Gastrocnemius medialis (tissue), 4 donors: ENCODE data around the gene ZNF281. TPM values are rescaled to one million over a fixed set of nuclear protein-coding genes. Genes with fewer than 3 reads are reported as not detected.

Source experiments
- ATAC-seq, 2 donors: fragments of 150-250 bp; one replicate each; pipeline ENCODE4 v1.9.1; 2016
- DNase-seq, 2 donors: peaks; one replicate each; pipeline ENCODE4 v3.0.0-alpha.2; 2019
- H3K27ac ChIP-seq, 4 donors: fragments of 200-600 bp; sonication (generic); 1 replicate in 1 of 4; 2 replicates in 3 of 4; pipeline ENCODE4 v1.5.1; 2016 to 2018; ENCODE audit warnings: mild to moderate bottlenecking in 2 of 4, moderate library complexity in 1 of 4
- H3K27me3 ChIP-seq, 3 donors: fragments of 200-600 bp; sonication (generic) in 2 of 3; 1 replicate in 1 of 3; 2 replicates in 2 of 3; pipeline versions ENCODE4 v1.5.1 to v1.6.0; 2016 to 2019; ENCODE audit warnings: mild to moderate bottlenecking in 1 of 3, moderate library complexity in 1 of 3
- H3K36me3 ChIP-seq, 2 donors: fragments of 200-600 bp; sonication (generic) in 1 of 2; one replicate each; pipeline ENCODE4 v1.5.1; 2017 to 2018
- H3K4me1 ChIP-seq, 2 donors: fragments of 200-600 bp; sonication (generic) in 1 of 2; one replicate each; pipeline ENCODE4 v1.5.1; 2016 to 2017; ENCODE audit warnings: mild to moderate bottlenecking in 2 of 2
- H3K4me3 ChIP-seq, 4 donors: fragments of 200-600 bp; sonication (generic) in 3 of 4; 1 replicate in 1 of 4; 2 replicates in 3 of 4; pipeline ENCODE4 v1.5.1; 2016 to 2019; ENCODE audit warnings: mild to moderate bottlenecking in 2 of 4
- H3K9me3 ChIP-seq, 3 donors: fragments of 200-600 bp; sonication (generic) in 2 of 3; 1 replicate in 1 of 3; 2 replicates in 2 of 3; pipeline ENCODE4 v1.5.1; 2016 to 2019
- CTCF ChIP-seq, 5 experiments: fragments of 450-650 bp in 3 of 5; fragments of 200-600 bp in 2 of 5; sonication (generic) in 2 of 5; IDR thresholded peaks in 4 of 5; conservative IDR thresholded peaks in 1 of 5; 1 replicate in 4 of 5; 2 replicates in 1 of 5; pipeline ENCODE4 v1.5.1; 2016 to 2019; ENCODE audit warnings: antibody characterized with exemption in 5 of 5, mild to moderate bottlenecking in 3 of 5, moderate library complexity in 3 of 5
- POLR2A ChIP-seq, 2 donors: fragments of 450-650 bp; IDR thresholded peaks; one replicate each; pipeline ENCODE4 v1.6.1; 2017; ENCODE audit warnings: antibody characterized with exemption in 2 of 2, mild to moderate bottlenecking in 2 of 2, moderate library complexity in 2 of 2
- in situ Hi-C, 4 donors: fragments of 200-750 bp; cut with MboI; loops; one replicate each; pipeline versions ENCODE4 v1.15.0 to v1.8.0; 2017; ENCODE audit warnings: low sequenced_read_pairs in 4 of 4
- intact Hi-C: fragments of 100-400 bp; cut with DNase I; formaldehyde crosslinking; loops from one replicate; pipeline ENCODE4 v1.15.1; 2023; ENCODE audit warnings: low total_unique reads
- total RNA-seq, 4 donors: library from RNA; depleted of rRNA; stranded (reverse); fragments of >200 nt; gene quantifications; one replicate each; pipeline versions ENCODE4 v1.1.0 to v1.2.3, GENCODE V29; 2016

ZNF281 gene
- total RNA-seq, 4 donors from 2014 or later: 4.9 to 12.4 (median 9.8) TPM

- intact Hi-C loops (no loop called here), in situ Hi-C loops (no loop called here)
- TF ChIP-seq POLR2A (IDR thresholded peaks at IDR 0.05) (no peak), CTCF (IDR thresholded peaks at IDR 0.05 in 4 of 5, conservative IDR thresholded peaks at IDR 0.05 in 1 of 5) (no peak)
- Histone ChIP-seq H3K4me1 (no peaks in the 10 kb centered on the region), H3K27ac (no peak overlapping the region), H3K9me3 (no peaks in the 10 kb centered on the region), H3K4me3 (no peak overlapping the region), H3K36me3 (no peaks in the 10 kb centered on the region), H3K27me3 (no peaks in the 10 kb centered on the region)
- DNase-seq (no peak), ATAC-seq (no peak)
Measured at GRCh38 chr1:200453553-200453905, 43.7 kb upstream of the ZNF281 start.

- Histone ChIP-seq H3K36me3 (no peaks in the 10 kb centered on the region), H3K9me3 (no peaks in the 10 kb centered on the region), H3K4me1 (no peaks in the 10 kb centered on the region), H3K4me3 (no peak overlapping the region), H3K27ac (no peak overlapping the region), H3K27me3 (no peaks in the 10 kb centered on the region)
- in situ Hi-C loops: no loop called here
- ATAC-seq: no peak
- DNase-seq: no peak
- intact Hi-C loops: no loop called here
- TF ChIP-seq POLR2A (IDR thresholded peaks at IDR 0.05) (no peak), CTCF (IDR thresholded peaks at IDR 0.05 in 4 of 5, conservative IDR thresholded peaks at IDR 0.05 in 1 of 5) (no peak)
Measured at GRCh38 chr1:200452850-200453552, 43.2 kb upstream of the ZNF281 start.

DNA sequence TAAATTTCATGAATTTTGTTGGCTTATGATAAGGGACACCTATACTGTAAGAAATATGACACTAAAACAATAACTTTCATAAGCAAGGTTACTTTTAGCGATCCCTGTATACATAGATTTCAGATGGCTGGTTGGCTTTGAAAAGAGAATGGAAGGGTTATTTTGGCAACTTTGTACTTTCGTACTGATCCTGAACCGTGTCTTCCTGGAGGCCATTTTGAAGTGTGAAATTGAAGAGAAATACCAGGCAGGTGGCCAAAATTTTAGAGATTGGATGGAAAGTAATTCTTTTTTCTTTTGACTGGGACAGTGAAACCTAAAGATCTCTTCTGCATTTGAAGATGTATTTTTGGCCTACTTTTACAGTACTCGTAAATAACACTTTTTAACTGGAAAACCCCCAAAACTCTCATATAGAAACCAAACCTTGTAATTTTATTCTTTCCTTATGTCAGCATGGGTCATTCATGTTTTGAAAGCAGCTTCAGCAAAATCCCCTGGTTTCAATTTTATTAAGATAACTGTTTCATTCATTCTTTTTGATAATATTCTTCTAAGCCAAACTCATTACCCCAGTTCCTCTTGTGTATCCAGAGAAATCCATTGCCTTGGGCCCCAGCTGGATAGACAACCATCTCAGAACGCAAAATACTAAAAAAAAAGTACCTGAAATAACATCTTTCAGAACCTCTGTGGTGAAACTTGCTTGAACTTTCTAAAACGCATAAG lies 38.4 kb upstream of the ZNF281 start:
- intact Hi-C loops: no loop called here
- Histone ChIP-seq H3K27me3 (no peaks in the 10 kb centered on the region), H3K9me3 (no peaks in the 10 kb centered on the region), H3K4me1 (no peaks in the 10 kb centered on the region), H3K27ac (no peak overlapping the region), H3K4me3 (no peak overlapping the region), H3K36me3 (no peaks in the 10 kb centered on the region)
- in situ Hi-C loops: no loop called here
- no peak for TF ChIP-seq CTCF (IDR thresholded peaks at IDR 0.05 in 4 of 5, conservative IDR thresholded peaks at IDR 0.05 in 1 of 5)
- DNase-seq (no peak), ATAC-seq (no peak)

GRCh38 chr1:200445213-200445612 lies 35.4 kb upstream of the ZNF281 start:
- DNase-seq (no peak), ATAC-seq (no peak)
- Histone ChIP-seq H3K9me3 (no peaks in the 10 kb centered on the region), H3K36me3 (no peaks in the 10 kb centered on the region), H3K4me3 (no peak overlapping the region), H3K27ac (no peak overlapping the region), H3K27me3 (no peaks in the 10 kb centered on the region), H3K4me1 (no peaks in the 10 kb centered on the region)
- intact Hi-C loops: no loop called here
- in situ Hi-C loops: no loop called here
- TF ChIP-seq CTCF (IDR thresholded peaks at IDR 0.05 in 4 of 5, conservative IDR thresholded peaks at IDR 0.05 in 1 of 5) (no peak), POLR2A (IDR thresholded peaks at IDR 0.05) (no peak)
